Ascending aorta (tissue), 2 donors: Measurements from ENCODE around the gene SLC25A36. TPM values are rescaled to one million over a fixed set of nuclear protein-coding genes. Genes with fewer than 3 reads are reported as not detected.

Source experiments
- DNase-seq, 2 donors: peaks; one replicate each; pipeline ENCODE4 v3.0.0-alpha.2; 2019; ENCODE audit warnings: low spot score in 2 of 2
- H3K27ac ChIP-seq, 2 donors: fragments of 200-600 bp; sonication (generic); one replicate each; pipeline ENCODE4 v1.5.1; 2016 to 2017; ENCODE audit warnings: mild to moderate bottlenecking in 1 of 2
- H3K27me3 ChIP-seq: fragments of 200-600 bp; sonication (generic); one replicate; pipeline ENCODE4 v1.5.1; 2017
- H3K36me3 ChIP-seq, 2 donors: fragments of 200-600 bp; sonication (generic); one replicate each; pipeline ENCODE4 v1.5.1; 2016
- H3K4me1 ChIP-seq, 2 donors: fragments of 200-600 bp; sonication (generic); one replicate each; pipeline ENCODE4 v1.5.1; 2016 to 2017; ENCODE audit warnings: mild to moderate bottlenecking in 1 of 2
- H3K4me3 ChIP-seq, 2 donors: fragments of 200-600 bp; sonication (generic); one replicate each; pipeline ENCODE4 v1.5.1; 2016 to 2017; ENCODE audit warnings: mild to moderate bottlenecking in 1 of 2
- H3K9me3 ChIP-seq, 2 donors: fragments of 200-600 bp; sonication (generic); one replicate each; pipeline ENCODE4 v1.5.1; 2016
- intact Hi-C: fragments of 100-400 bp; cut with DNase I; formaldehyde crosslinking; loops from one replicate; pipeline ENCODE4 v1.15.1; 2023
- total RNA-seq: library from RNA; depleted of rRNA; stranded (reverse); fragments of >200 nt; gene quantifications from one replicate; pipeline ENCODE4 v1.1.0, GENCODE V29; 2016
- TF ChIP-seq, protein P1 (sequence below), 3 experiments: fragments of 200-600 bp in 2 of 3; fragments of 450-650 bp in 1 of 3; sonication (generic) in 2 of 3; IDR thresholded peaks; one replicate each; pipeline ENCODE4 v1.5.1; 2016 to 2019; ENCODE audit warnings: antibody characterized with exemption in 3 of 3, mild to moderate bottlenecking in 1 of 3, moderate library complexity in 1 of 3

Gene SLC25A36
- total RNA-seq, 1 donor from 2014 or later, result 19.1 TPM

DNA sequence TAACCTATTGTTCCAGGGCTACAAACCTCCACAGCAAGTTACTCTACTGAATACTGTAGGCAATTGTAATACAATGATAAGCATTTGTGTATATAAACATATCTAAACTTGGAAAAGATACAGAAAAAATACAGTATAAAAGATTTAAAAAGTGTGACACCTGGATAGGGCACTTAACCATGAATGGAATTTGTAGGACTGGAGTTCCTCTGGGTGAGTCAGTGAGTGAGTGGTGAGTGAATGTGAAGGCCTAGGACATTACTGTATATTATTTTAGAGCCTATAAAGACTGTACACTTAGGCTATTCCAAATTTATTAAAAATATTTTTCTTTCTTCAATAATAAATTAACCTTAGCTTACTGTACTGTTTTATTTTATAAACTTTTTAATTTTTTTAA is 38.4 kb upstream of the SLC25A36 start:
- DNase-seq, result no peak
- Histone ChIP-seq H3K36me3 (no peaks in the 10 kb centered on the region), H3K27ac (no peak overlapping the region), H3K9me3 (no peaks in the 10 kb centered on the region), H3K4me1 (no peaks in the 10 kb centered on the region), H3K27me3 (no peaks in the 10 kb centered on the region), H3K4me3 (no peak overlapping the region)
- intact Hi-C loops, result no loop called here
- TF ChIP-seq, protein P1, sequence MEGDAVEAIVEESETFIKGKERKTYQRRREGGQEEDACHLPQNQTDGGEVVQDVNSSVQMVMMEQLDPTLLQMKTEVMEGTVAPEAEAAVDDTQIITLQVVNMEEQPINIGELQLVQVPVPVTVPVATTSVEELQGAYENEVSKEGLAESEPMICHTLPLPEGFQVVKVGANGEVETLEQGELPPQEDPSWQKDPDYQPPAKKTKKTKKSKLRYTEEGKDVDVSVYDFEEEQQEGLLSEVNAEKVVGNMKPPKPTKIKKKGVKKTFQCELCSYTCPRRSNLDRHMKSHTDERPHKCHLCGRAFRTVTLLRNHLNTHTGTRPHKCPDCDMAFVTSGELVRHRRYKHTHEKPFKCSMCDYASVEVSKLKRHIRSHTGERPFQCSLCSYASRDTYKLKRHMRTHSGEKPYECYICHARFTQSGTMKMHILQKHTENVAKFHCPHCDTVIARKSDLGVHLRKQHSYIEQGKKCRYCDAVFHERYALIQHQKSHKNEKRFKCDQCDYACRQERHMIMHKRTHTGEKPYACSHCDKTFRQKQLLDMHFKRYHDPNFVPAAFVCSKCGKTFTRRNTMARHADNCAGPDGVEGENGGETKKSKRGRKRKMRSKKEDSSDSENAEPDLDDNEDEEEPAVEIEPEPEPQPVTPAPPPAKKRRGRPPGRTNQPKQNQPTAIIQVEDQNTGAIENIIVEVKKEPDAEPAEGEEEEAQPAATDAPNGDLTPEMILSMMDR (IDR thresholded peaks at IDR 0.05), result no peak

DNA sequence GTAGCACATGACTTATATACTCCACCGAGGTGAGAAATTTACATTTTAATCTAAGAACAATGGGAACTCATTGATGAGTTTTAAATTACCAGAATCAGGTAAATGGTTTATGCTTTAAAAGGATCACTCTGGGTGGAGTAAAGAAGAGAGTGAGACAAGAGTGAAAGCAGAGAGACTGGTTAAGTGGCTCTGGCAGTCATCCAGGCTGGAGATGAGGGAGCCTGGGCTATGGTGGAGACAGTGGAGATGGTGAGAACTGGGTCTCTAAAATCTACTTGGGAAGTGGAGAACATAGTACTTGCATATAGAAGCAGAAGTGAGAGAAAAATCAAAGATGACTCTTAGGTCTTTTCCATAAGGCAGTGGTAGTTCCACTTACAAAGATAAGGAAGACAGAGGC is 37.1 kb upstream of the SLC25A36 start:
- Histone ChIP-seq H3K36me3 (no peaks in the 10 kb centered on the region), H3K4me3 (no peak overlapping the region), H3K9me3 (no peaks in the 10 kb centered on the region), H3K4me1 (no peaks in the 10 kb centered on the region), H3K27me3 (no peaks in the 10 kb centered on the region), H3K27ac (no peak overlapping the region)
- TF ChIP-seq, protein P1 (IDR thresholded peaks at IDR 0.05), result no peak
- no peak for DNase-seq
- intact Hi-C loops, result no loop called here

DNA sequence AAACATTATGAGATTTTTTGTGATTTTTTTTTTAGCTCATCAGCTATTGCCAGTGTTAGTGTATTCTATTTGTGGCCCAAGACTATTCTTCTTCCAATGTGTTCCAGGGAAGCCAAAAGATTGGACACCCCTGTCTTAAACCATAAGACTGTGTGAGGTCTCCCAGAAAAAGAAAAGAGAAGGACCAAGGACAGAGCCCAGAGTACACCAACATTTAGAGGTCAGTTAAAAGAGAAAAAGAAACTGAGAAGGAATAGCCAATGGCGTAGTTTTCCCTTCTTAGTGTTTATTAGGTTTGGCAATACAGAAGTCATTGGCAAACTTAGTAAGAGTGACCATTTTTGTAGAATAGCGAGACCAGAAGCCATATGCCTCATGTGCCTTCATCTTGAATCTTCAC is 36.1 kb upstream of the SLC25A36 start:
- H3K4me3 ChIP-seq, result no peak overlapping the region
- no peaks in the 10 kb centered on the region for H3K4me1 ChIP-seq
- H3K36me3 ChIP-seq, result no peaks in the 10 kb centered on the region
- TF ChIP-seq, protein P1 (IDR thresholded peaks at IDR 0.05), result no peak
- no peak for DNase-seq
- no peaks in the 10 kb centered on the region for H3K27me3 ChIP-seq
- no peaks in the 10 kb centered on the region for H3K9me3 ChIP-seq
- intact Hi-C loops, result no loop called here
- no peak overlapping the region for H3K27ac ChIP-seq

DNA sequence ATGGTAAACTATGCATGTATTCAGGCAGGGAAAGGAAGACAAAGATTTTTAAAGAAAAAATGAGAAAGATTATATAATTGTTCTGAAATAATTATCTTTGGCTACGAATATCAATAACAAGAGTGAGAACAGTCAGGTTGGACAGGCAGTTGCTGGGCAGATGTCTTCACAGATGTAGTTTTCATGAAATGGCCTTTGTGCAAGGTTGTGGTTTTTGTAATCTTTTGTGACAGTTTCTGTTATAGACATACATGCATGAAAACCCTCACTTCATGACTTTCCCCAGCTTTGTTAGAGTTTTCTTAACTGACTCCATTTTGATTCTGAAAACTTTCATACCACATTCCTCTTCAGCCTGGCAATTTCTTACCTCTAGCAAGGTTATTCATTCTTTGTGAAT is 34.9 kb upstream of the SLC25A36 start:
- TF ChIP-seq, protein P1 (IDR thresholded peaks at IDR 0.05), result no peak
- H3K27ac ChIP-seq, result no peak overlapping the region
- no peak overlapping the region for H3K4me3 ChIP-seq
- no peak for DNase-seq
- H3K27me3 ChIP-seq, result no peaks in the 10 kb centered on the region
- H3K4me1 ChIP-seq, result no peaks in the 10 kb centered on the region
- H3K9me3 ChIP-seq, result no peaks in the 10 kb centered on the region
- H3K36me3 ChIP-seq, result no peaks in the 10 kb centered on the region
- intact Hi-C loops, result no loop called here

DNA sequence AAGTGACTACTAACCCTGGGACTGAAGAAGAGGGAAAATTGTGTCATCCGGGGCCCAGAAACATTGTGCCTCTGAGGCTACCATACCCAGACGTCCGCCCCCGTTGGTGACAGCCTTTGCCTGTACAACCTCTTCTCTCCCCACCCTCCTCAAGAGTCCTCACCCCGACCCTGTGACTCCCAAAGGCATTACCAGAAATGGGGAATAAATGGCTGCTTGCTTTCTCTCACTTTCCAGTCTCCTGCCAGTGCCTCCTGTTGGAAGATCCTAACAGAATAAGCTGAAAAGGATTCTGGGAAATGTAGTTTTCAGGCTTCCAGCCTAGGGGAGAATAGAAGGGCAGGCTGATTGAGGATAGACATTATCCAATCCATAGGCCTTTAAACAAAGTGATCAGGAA is 30.8 kb upstream of the SLC25A36 start:
- TF ChIP-seq, protein P1 (IDR thresholded peaks at IDR 0.05), result no peak
- DNase-seq, result no peak
- Histone ChIP-seq H3K27ac (no peak overlapping the region), H3K36me3 (no peaks in the 10 kb centered on the region), H3K4me3 (no peak overlapping the region), H3K9me3 (no peaks in the 10 kb centered on the region), H3K27me3 (no peaks in the 10 kb centered on the region), H3K4me1 (no peaks in the 10 kb centered on the region)
- intact Hi-C loops, result no loop called here

DNA sequence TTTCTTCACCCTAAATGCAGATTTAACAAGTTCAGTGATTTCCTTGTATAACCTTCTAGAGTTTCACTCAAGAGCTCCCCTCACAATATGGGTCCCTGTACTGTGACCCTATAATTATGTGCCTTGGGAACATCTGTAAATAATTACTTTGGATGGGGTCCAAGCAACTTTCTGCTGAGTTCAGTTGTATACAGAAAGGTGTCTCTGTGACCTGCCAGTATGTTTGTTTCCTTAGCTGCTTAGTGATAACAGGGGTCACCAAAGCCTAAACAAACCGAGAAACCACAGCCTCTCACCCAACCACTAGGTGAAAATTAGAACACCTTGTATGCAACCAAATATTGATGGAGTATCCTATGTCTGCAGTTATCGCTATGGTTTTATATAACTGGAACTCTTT is 29.8 kb upstream of the SLC25A36 start:
- no peaks in the 10 kb centered on the region for H3K27me3 ChIP-seq
- intact Hi-C loops, result no loop called here
- no peak overlapping the region for H3K27ac ChIP-seq
- no peak for DNase-seq
- TF ChIP-seq, protein P1 (IDR thresholded peaks at IDR 0.05), result no peak
- H3K9me3 ChIP-seq, result no peaks in the 10 kb centered on the region
- no peak overlapping the region for H3K4me3 ChIP-seq
- H3K36me3 ChIP-seq, result no peaks in the 10 kb centered on the region
- no peaks in the 10 kb centered on the region for H3K4me1 ChIP-seq
